Astrocyte (in vitro differentiated cells and primary cell): ENCODE measurements around the gene TSPEAR. TPM values are rescaled to one million over a fixed set of nuclear protein-coding genes. Genes with fewer than 3 reads are reported as not detected.

Experiments used
- DNase-seq: peaks from one replicate; pipeline ENCODE4 v3.0.0-alpha.2; 2010; ENCODE audit warnings: low read depth
- FAIRE-seq: peaks from 2 replicates; lab custom pipeline; 2011; peaks lifted over from hg19 to GRCh38; lab: Jason Lieb, UNC
- H2AFZ ChIP-seq: 2 replicates; pipeline ENCODE4 v1.6.0; 2012; ENCODE audit warnings: low read depth, low read length, inconsistent platforms
- H3K27ac ChIP-seq: 2 replicates; pipeline ENCODE4 v1.5.1; 2011; ENCODE audit warnings: low read depth, low read length, inconsistent platforms
- H3K27me3 ChIP-seq: 2 replicates; pipeline ENCODE4 v1.6.0; 2011; ENCODE audit warnings: low read length, inconsistent platforms; ENCODE audit not compliant: insufficient read depth
- H3K36me3 ChIP-seq: 2 replicates; pipeline ENCODE4 v1.5.1; 2011; ENCODE audit warnings: low read length, inconsistent platforms; ENCODE audit not compliant: insufficient read depth
- H3K4me1 ChIP-seq: 2 replicates; pipeline ENCODE4 v1.5.1; 2011; ENCODE audit warnings: low read length, inconsistent platforms; ENCODE audit not compliant: insufficient read depth
- H3K4me2 ChIP-seq: 2 replicates; pipeline ENCODE4 v1.6.0; 2012; ENCODE audit warnings: low read length, inconsistent platforms
- H3K4me3 ChIP-seq: 2 replicates; pipeline ENCODE4 v1.5.1; 2011; ENCODE audit warnings: low read depth, mild to moderate bottlenecking, low read length, inconsistent platforms; ENCODE audit not compliant: insufficient read depth
- H3K79me2 ChIP-seq: 2 replicates; pipeline ENCODE4 v1.6.0; 2012; ENCODE audit warnings: mild to moderate bottlenecking, low read length, inconsistent platforms; ENCODE audit not compliant: insufficient read depth
- H3K9ac ChIP-seq: 2 replicates; pipeline ENCODE4 v1.6.0; 2012; ENCODE audit warnings: mild to moderate bottlenecking, low read length, inconsistent platforms
- H3K9me3 ChIP-seq: 2 replicates; pipeline ENCODE4 v1.5.1; 2012; ENCODE audit warnings: low read depth, mild to moderate bottlenecking, low read length, inconsistent platforms; ENCODE audit not compliant: insufficient read depth
- H4K20me1 ChIP-seq: 2 replicates; pipeline ENCODE4 v1.6.0; 2012; ENCODE audit warnings: low read length, inconsistent platforms; ENCODE audit not compliant: insufficient read depth
- H3K27ac Mint-ChIP-seq: one replicate; pipeline ENCODE4 v1.8.0; 2021; ENCODE audit warnings: mild to moderate bottlenecking, mixed read lengths; ENCODE audit not compliant: unreplicated experiment
- H3K27me3 Mint-ChIP-seq: one replicate; pipeline ENCODE4 v1.8.0; 2021; ENCODE audit warnings: low read depth, mixed read lengths; ENCODE audit not compliant: unreplicated experiment
- H3K36me3 Mint-ChIP-seq: one replicate; pipeline ENCODE4 v1.8.0; 2021; ENCODE audit warnings: low read depth, mixed read lengths; ENCODE audit not compliant: unreplicated experiment
- H3K4me1 Mint-ChIP-seq: one replicate; pipeline ENCODE4 v1.8.0; 2021; ENCODE audit warnings: low read depth, mixed read lengths; ENCODE audit not compliant: unreplicated experiment
- H3K4me3 Mint-ChIP-seq: one replicate; pipeline ENCODE4 v1.8.0; 2021; ENCODE audit warnings: mild to moderate bottlenecking, moderate library complexity, mixed read lengths; ENCODE audit not compliant: unreplicated experiment
- H3K9me3 Mint-ChIP-seq: one replicate; pipeline ENCODE4 v1.8.0; 2021; ENCODE audit warnings: mild to moderate bottlenecking, mixed read lengths; ENCODE audit not compliant: unreplicated experiment
- EZH2 ChIP-seq: IDR thresholded peaks from 2 replicates; pipeline ENCODE4 v1.6.1; 2012; ENCODE audit warnings: mild to moderate bottlenecking, low read length, inconsistent platforms; ENCODE audit not compliant: insufficient read depth
- total RNA-seq: library from RNA; stranded (reverse); gene quantifications from 2 replicates; pipeline ENCODE4 v1.2.1, GENCODE V29; 2021
- TF ChIP-seq, protein P1 (sequence below): IDR thresholded peaks from 2 replicates; pipeline ENCODE4 v1.5.1; 2011; ENCODE audit warnings: low read depth, mild to moderate bottlenecking, inconsistent platforms, low read length, moderate library complexity; ENCODE audit not compliant: insufficient read depth

TSPEAR gene
- total RNA-seq, 1 donor from 2014 or later, result not detected

- TF ChIP-seq, protein P1, sequence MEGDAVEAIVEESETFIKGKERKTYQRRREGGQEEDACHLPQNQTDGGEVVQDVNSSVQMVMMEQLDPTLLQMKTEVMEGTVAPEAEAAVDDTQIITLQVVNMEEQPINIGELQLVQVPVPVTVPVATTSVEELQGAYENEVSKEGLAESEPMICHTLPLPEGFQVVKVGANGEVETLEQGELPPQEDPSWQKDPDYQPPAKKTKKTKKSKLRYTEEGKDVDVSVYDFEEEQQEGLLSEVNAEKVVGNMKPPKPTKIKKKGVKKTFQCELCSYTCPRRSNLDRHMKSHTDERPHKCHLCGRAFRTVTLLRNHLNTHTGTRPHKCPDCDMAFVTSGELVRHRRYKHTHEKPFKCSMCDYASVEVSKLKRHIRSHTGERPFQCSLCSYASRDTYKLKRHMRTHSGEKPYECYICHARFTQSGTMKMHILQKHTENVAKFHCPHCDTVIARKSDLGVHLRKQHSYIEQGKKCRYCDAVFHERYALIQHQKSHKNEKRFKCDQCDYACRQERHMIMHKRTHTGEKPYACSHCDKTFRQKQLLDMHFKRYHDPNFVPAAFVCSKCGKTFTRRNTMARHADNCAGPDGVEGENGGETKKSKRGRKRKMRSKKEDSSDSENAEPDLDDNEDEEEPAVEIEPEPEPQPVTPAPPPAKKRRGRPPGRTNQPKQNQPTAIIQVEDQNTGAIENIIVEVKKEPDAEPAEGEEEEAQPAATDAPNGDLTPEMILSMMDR, result no peak
- no peak for TF ChIP-seq EZH2
- no peak for FAIRE-seq
- H3K9me3 Mint-ChIP-seq, result peaks cover 24% of the 10 kb centered on the region
These were observed 29.4 kb upstream of the TSPEAR start for GRCh38 chr21:44740742-44741141.

GRCh38 chr21:44739316-44739715 is 27.9 kb upstream of the TSPEAR start:
- no peak overlapping the region for H2AFZ ChIP-seq
- TF ChIP-seq EZH2, result no peak
- TF ChIP-seq, protein P1, result no peak
- DNase-seq (no peak), FAIRE-seq (no peak)
- peaks cover 2% of the 10 kb centered on the region for H3K27me3 ChIP-seq
- H3K4me3 ChIP-seq, result no peak overlapping the region
- H3K79me2 ChIP-seq, result no peaks in the 10 kb centered on the region
- H3K27ac Mint-ChIP-seq, result no peak overlapping the region
- H3K9me3 ChIP-seq, result peaks cover 32% of the 10 kb centered on the region
- no peak overlapping the region for H3K9ac ChIP-seq
- H3K4me1 Mint-ChIP-seq, result peaks cover 4% of the 10 kb centered on the region
- H3K9me3 Mint-ChIP-seq, result peaks cover 24% of the 10 kb centered on the region
- no peak overlapping the region for H3K4me2 ChIP-seq
- peaks cover 42% of the 10 kb centered on the region for H3K27me3 Mint-ChIP-seq
- peaks cover 2% of the 10 kb centered on the region for H3K36me3 Mint-ChIP-seq
- H3K36me3 ChIP-seq, result no peaks in the 10 kb centered on the region
- no peak overlapping the region for H3K27ac ChIP-seq
- H3K4me3 Mint-ChIP-seq, result no peak overlapping the region
- no peaks in the 10 kb centered on the region for H4K20me1 ChIP-seq
- no peaks in the 10 kb centered on the region for H3K4me1 ChIP-seq

More at GRCh38 chr21:44740742-44741141, 29.4 kb upstream of the TSPEAR start:
- no peaks in the 10 kb centered on the region for H4K20me1 ChIP-seq
- H3K9me3 ChIP-seq, result peaks cover 32% of the 10 kb centered on the region
- H3K4me3 ChIP-seq, result no peak overlapping the region
- H3K36me3 ChIP-seq, result no peaks in the 10 kb centered on the region
- no peak overlapping the region for H2AFZ ChIP-seq
- peaks cover under 1% of the 10 kb centered on the region for H3K4me1 Mint-ChIP-seq
- peaks cover 2% of the 10 kb centered on the region for H3K27me3 ChIP-seq
- no peaks in the 10 kb centered on the region for H3K79me2 ChIP-seq
- no peak overlapping the region for H3K9ac ChIP-seq
- peaks cover 39% of the 10 kb centered on the region for H3K27me3 Mint-ChIP-seq
- no peaks in the 10 kb centered on the region for H3K4me1 ChIP-seq
- H3K27ac ChIP-seq, result no peak overlapping the region
- peaks cover 2% of the 10 kb centered on the region for H3K36me3 Mint-ChIP-seq
- DNase-seq, result no peak
- H3K27ac Mint-ChIP-seq, result no peak overlapping the region
- H3K4me3 Mint-ChIP-seq, result no peak overlapping the region
- H3K4me2 ChIP-seq, result no peak overlapping the region

GRCh38 chr21:44738621-44739020 is 27.2 kb upstream of the TSPEAR start:
- Histone ChIP-seq H3K9me3 (peaks cover 32% of the 10 kb centered on the region), H3K4me2 (no peak overlapping the region), H3K79me2 (no peaks in the 10 kb centered on the region), H2AFZ (no peak overlapping the region), H3K36me3 (no peaks in the 10 kb centered on the region), H3K4me1 (no peaks in the 10 kb centered on the region), H3K4me3 (no peak overlapping the region), H3K9ac (no peak overlapping the region), H3K27ac (no peak overlapping the region), H4K20me1 (no peaks in the 10 kb centered on the region), H3K27me3 (peaks cover 2% of the 10 kb centered on the region)
- H3K27me3 Mint-ChIP-seq, result peaks cover 47% of the 10 kb centered on the region
- H3K9me3 Mint-ChIP-seq, result peaks cover 24% of the 10 kb centered on the region
- FAIRE-seq, result no peak
- TF ChIP-seq, protein P1, result no peak
- TF ChIP-seq EZH2, result no peak
- H3K4me1 Mint-ChIP-seq, result peaks cover 4% of the 10 kb centered on the region
- DNase-seq, result no peak
- H3K36me3 Mint-ChIP-seq, result peaks cover 2% of the 10 kb centered on the region
- H3K27ac Mint-ChIP-seq, result no peak overlapping the region
- H3K4me3 Mint-ChIP-seq, result no peak overlapping the region
